ENCODE data around the gene GALNTL6.

- no peak for TF ChIP-seq YY1 (IDR thresholded peaks at IDR 0.05; ENCODE audit: insufficient read depth, insufficient read length)
- TF ChIP-seq ZNF274 (IDR thresholded peaks at IDR 0.05; ENCODE audit: low read depth, low read length): no peak
- TF ChIP-seq SUZ12 (IDR thresholded peaks at IDR 0.05; ENCODE audit: extremely low read depth, insufficient read depth, insufficient read length): no peak
Measured at GRCh38 chr4:172675232-172675631, 862.0 kb downstream of the GALNTL6 start.
